B cell (primary cell): ENCODE data around the gene TRAPPC8. TPM values are rescaled to one million over a fixed set of nuclear protein-coding genes. Genes with fewer than 3 reads are reported as not detected.

ENCODE experiments used
- ATAC-seq: fragments of 200-7000 bp; cut with Tn5 transposase; one replicate; pipeline ENCODE4 v1.10.0; 2021; ENCODE audit warnings: low read depth, mild to moderate bottlenecking, moderate number of reproducible peaks, moderate library complexity
- CTCF ChIA-PET: fragments of 350-600 bp; sonication (Branson Sonifier 250); formaldehyde crosslinking; loops from one replicate; lab custom pipeline; 2021; ENCODE audit warnings: antibody characterized with exemption, inconsistent platforms; lab: Charles Lee
- POLR2A ChIA-PET: fragments of 350-600 bp; sonication (Branson Sonifier 250); formaldehyde crosslinking; loops from one replicate; lab custom pipeline; 2021; ENCODE audit warnings: antibody characterized with exemption; lab: Charles Lee
- DNase-seq: peaks from one replicate; pipeline ENCODE4 v3.0.0; 2013
- H2AFZ ChIP-seq: 2 replicates; pipeline ENCODE4 v1.6.1; 2012; ENCODE audit warnings: mild to moderate bottlenecking, low read depth, low read length; ENCODE audit not compliant: insufficient read depth, poor library complexity, severe bottlenecking
- H3K27ac ChIP-seq, 2 donors: 1 replicate in 1 of 2; 2 replicates in 1 of 2; pipeline ENCODE4 v1.5.1; 2012 to 2013; ENCODE audit warnings: low read length in 2 of 2, mild to moderate bottlenecking in 2 of 2, moderate library complexity in 1 of 2
- H3K27me3 ChIP-seq, 4 experiments: fragments of 200-600 bp in 1 of 4; sonication (generic) in 1 of 4; replicated peaks in 1 of 4; 1 replicate in 2 of 4; 2 replicates in 2 of 4; pipeline versions ENCODE4 v1.6.1 to v1.7.0; 2013 to 2016; ENCODE audit warnings: low read length in 3 of 4, mild to moderate bottlenecking in 2 of 4, mixed read lengths in 1 of 4, moderate library complexity in 1 of 4; ENCODE audit not compliant: insufficient read depth in 4 of 4, control insufficient read depth in 3 of 4; ENCODE audit errors: control extremely low read depth in 1 of 4
- H3K36me3 ChIP-seq, 2 experiments: replicated peaks in 1 of 2; 1 replicate in 1 of 2; 2 replicates in 1 of 2; pipeline versions ENCODE4 v1.6.1 to v1.7.1; 2013; ENCODE audit warnings: low read length in 1 of 2; ENCODE audit not compliant: insufficient read depth in 2 of 2, control insufficient read depth in 1 of 2; ENCODE audit errors: control extremely low read depth in 1 of 2, extremely low read depth in 1 of 2
- H3K4me1 ChIP-seq, 2 donors: fragments of 200-600 bp in 1 of 2; sonication (generic) in 1 of 2; 1 replicate in 1 of 2; 2 replicates in 1 of 2; pipeline versions ENCODE4 v1.5.1 to v1.6.1; 2013 to 2017; ENCODE audit warnings: low read length in 2 of 2; ENCODE audit not compliant: control insufficient read depth in 2 of 2, insufficient read depth in 2 of 2
- H3K4me2 ChIP-seq: replicated peaks from 2 replicates; pipeline ENCODE3; 2012; ENCODE audit warnings: mild to moderate bottlenecking, low read depth, low read length; ENCODE audit not compliant: poor library complexity, severe bottlenecking
- H3K4me3 ChIP-seq, 5 experiments: fragments of 200-600 bp in 1 of 5; sonication (generic) in 1 of 5; 1 replicate in 3 of 5; 2 replicates in 2 of 5; pipeline versions ENCODE4 v1.5.1 to v1.7.0; 2011 to 2016; ENCODE audit warnings: low read length in 4 of 5, mild to moderate bottlenecking in 4 of 5, low read depth in 2 of 5, control low read depth in 1 of 5, moderate library complexity in 1 of 5; ENCODE audit not compliant: insufficient read depth in 1 of 5; ENCODE audit errors: control extremely low read depth in 1 of 5, extremely low read depth in 1 of 5
- H3K79me2 ChIP-seq: fragments of 200-600 bp; sonication (generic); one replicate; pipeline ENCODE4 v1.6.0; 2016; ENCODE audit warnings: low read length; ENCODE audit not compliant: control insufficient read depth, insufficient read depth
- H3K9ac ChIP-seq: fragments of 200-600 bp; sonication (generic); 2 replicates; pipeline ENCODE4 v1.6.1; 2017; ENCODE audit warnings: mild to moderate bottlenecking, low read length, moderate library complexity
- H3K9me3 ChIP-seq, 3 donors: one replicate each; pipeline versions ENCODE4 v1.6.1 to v1.7.1; 2013; ENCODE audit warnings: low read length in 2 of 3; ENCODE audit not compliant: control insufficient read depth in 2 of 3, insufficient read depth in 1 of 3; ENCODE audit errors: control extremely low read depth in 1 of 3
- H4K20me1 ChIP-seq: 2 replicates; pipeline ENCODE4 v1.6.0; 2012; ENCODE audit warnings: mild to moderate bottlenecking, low read length; ENCODE audit not compliant: insufficient read depth, control insufficient read depth, poor library complexity, severe bottlenecking
- H3K27ac Mint-ChIP-seq: one replicate; pipeline ENCODE4 v1.8.0; 2021; ENCODE audit warnings: mixed read lengths
- H3K27me3 Mint-ChIP-seq: one replicate; pipeline ENCODE4 v1.8.0; 2021; ENCODE audit warnings: mixed read lengths
- H3K4me1 Mint-ChIP-seq: one replicate; pipeline ENCODE4 v1.8.0; 2021; ENCODE audit warnings: mixed read lengths
- H3K4me3 Mint-ChIP-seq: one replicate; pipeline ENCODE4 v1.8.0; 2021; ENCODE audit warnings: mixed read lengths
- H3K9me3 Mint-ChIP-seq: one replicate; pipeline ENCODE4 v1.8.0; 2022; ENCODE audit warnings: mixed read lengths; ENCODE audit not compliant: insufficient read depth
- CTCF ChIP-seq: fragments of 200-600 bp; IDR thresholded peaks from one replicate; pipeline ENCODE4 v1.8.0; 2022; ENCODE audit warnings: antibody characterized with exemption, mild to moderate bottlenecking
- EZH2 ChIP-seq: IDR thresholded peaks from 2 replicates; pipeline ENCODE4 v1.6.1; 2012; ENCODE audit warnings: borderline replicate concordance, low read depth, mild to moderate bottlenecking, moderate library complexity, low read length; ENCODE audit not compliant: insufficient read depth, poor library complexity, severe bottlenecking
- WGBS: methylation state at CpG from one replicate; pipeline ENCODE4 v1.1.5; 2013; ENCODE audit warnings: missing lambda C conversion rate; ENCODE audit not compliant: insufficient coverage; 5-methylcytosine and 5-hydroxymethylcytosine counted together
- intact Hi-C: fragments of 100-400 bp; cut with micrococcal nuclease; formaldehyde crosslinking; loops from one replicate; pipeline ENCODE4 v1.10.0; 2022
- polyA plus RNA-seq: library from polyadenylated mRNA; depleted of rRNA; stranded (reverse); fragments of >200 nt; gene quantifications from 2 replicates; pipeline ENCODE4 v1.2.3, GENCODE V29; 2012
- total RNA-seq, 2 donors: library from RNA; stranded (reverse); fragments of 120-200 nt in 1 of 2; gene quantifications; 1 replicate in 1 of 2; 2 replicates in 1 of 2; pipeline versions ENCODE4 v1.2.3 to v1.2.4, GENCODE V29; 2013 to 2022

The TRAPPC8 gene
- total and polyA plus RNA-seq, 2 donors (not counting 1 experiment from before 2014, with no cell fraction given), result 53.6 to 95.5 TPM

- POLR2A ChIA-PET, result no interaction called here
- peaks cover 9% of the 10 kb centered on the region for H3K9me3 Mint-ChIP-seq
- DNase-seq, result no peak
- ATAC-seq, result no peak
- Histone ChIP-seq H3K9me3 (peaks cover 0 to 5% (median 0%) of the 10 kb centered on the region in 3 donors), H4K20me1 (peaks cover 8% of the 10 kb centered on the region), H3K79me2 (peaks cover 19% of the 10 kb centered on the region), H3K36me3 (peaks cover 11 to 62% of the 10 kb centered on the region in 2 experiments), H3K4me1 (no peaks in the 10 kb centered on the region), H3K4me2 (no peak overlapping the region), H3K27me3 (no peaks in the 10 kb centered on the region), H2AFZ (no peak overlapping the region), H3K27ac (no peak overlapping the region), H3K9ac (no peak overlapping the region), H3K4me3 (no peak overlapping the region)
- no peaks in the 10 kb centered on the region for H3K27me3 Mint-ChIP-seq
- CTCF ChIA-PET, result interaction anchor here (1.1 kb wide), 1 partner anchor 98 kb away, joined by 5 read pairs; no protein-coding TSS in a partner anchor
- TF ChIP-seq EZH2 (no peak), CTCF (no peak)
- peaks cover 11% of the 10 kb centered on the region for H3K4me1 Mint-ChIP-seq
- H3K4me3 Mint-ChIP-seq, result no peak overlapping the region
- WGBS, result 95% methylated on average over 3 of the region's 4 CpGs
- H3K27ac Mint-ChIP-seq, result peak overlapping the region; percentile 22
- intact Hi-C loops, result no loop called here
These were observed 64.6 kb downstream of the TRAPPC8 start for GRCh38 chr18:31878358-31878757.

- intact Hi-C loops, result no loop called here
- Histone ChIP-seq H2AFZ (no peak overlapping the region), H3K4me3 (no peak overlapping the region), H3K9ac (no peak overlapping the region), H3K4me2 (no peak overlapping the region), H3K79me2 (peaks cover 19% of the 10 kb centered on the region), H4K20me1 (peaks cover 8% of the 10 kb centered on the region), H3K27ac (no peak overlapping the region), H3K27me3 (no peaks in the 10 kb centered on the region), H3K4me1 (no peaks in the 10 kb centered on the region), H3K9me3 (peaks cover 0 to 5% (median 0%) of the 10 kb centered on the region in 3 donors), H3K36me3 (peaks cover 10 to 64% of the 10 kb centered on the region in 2 experiments)
- TF ChIP-seq EZH2 (no peak), CTCF (no peak)
- no peak overlapping the region for H3K4me3 Mint-ChIP-seq
- H3K27me3 Mint-ChIP-seq, result no peaks in the 10 kb centered on the region
- no peak for ATAC-seq
- no peak for DNase-seq
- H3K9me3 Mint-ChIP-seq, result peaks cover 9% of the 10 kb centered on the region
- whole genome bisulfite sequencing, result 94% methylated on average over 3 of the region's 5 CpGs
- CTCF ChIA-PET, result interaction anchor here (1.1 kb wide), 1 partner anchor 98 kb away, joined by 5 read pairs; no protein-coding TSS in a partner anchor
- no peak overlapping the region for H3K27ac Mint-ChIP-seq
- POLR2A ChIA-PET, result no interaction called here
- H3K4me1 Mint-ChIP-seq, result peaks cover 11% of the 10 kb centered on the region
These were observed 65.0 kb downstream of the TRAPPC8 start for GRCh38 chr18:31877900-31878299.
